ENCODE results near the gene JAK2. TPM values are rescaled to one million over a fixed set of nuclear protein-coding genes. Genes with fewer than 3 reads are reported as not detected.

Gene JAK2
- total and polyA plus RNA-seq, 10 of the 15 experiments (the other 5 are each of a cell fraction or from before 2014, with no cell fraction given): 4.1 to 22.9 (median 13.7) TPM

DNA sequence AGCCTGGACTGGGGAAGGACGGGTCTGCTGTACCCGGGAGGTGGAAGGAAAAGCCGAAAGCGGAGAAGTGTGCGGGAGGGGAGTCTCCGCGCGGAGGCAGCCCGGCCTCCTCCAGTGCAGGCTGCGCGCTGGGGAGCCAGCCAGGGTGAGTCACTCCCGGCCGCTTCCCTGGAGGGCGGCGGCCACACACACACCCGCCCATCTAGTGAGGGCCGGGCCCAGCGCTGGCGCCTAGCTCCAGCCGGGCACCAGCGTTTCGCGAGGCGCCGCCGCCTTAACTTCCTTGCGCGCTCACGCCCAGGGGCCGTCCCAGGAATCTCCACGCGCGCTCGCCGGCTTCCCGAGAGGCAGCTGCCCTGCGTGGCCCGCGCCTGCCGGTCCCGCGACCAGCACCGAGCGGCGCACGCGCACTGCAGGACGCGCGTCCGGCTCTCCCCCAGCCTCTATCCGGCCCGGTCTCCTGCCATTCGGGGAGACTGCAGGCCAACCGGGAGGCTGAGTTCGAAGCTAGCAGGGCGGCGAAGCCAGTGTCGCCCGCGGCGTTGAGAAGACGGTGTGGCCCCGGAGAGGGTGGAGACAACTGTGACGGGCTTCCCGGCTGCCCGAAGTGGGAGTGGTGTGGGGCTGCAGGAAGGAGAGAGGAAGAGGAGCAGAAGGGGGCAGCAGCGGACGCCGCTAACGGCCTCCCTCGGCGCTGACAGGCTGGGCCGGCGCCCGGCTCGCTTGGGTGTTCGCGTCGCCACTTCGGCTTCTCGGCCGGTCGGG, at the start of gene JAK2 (continued):
- TF ChIP-seq, protein P1, sequence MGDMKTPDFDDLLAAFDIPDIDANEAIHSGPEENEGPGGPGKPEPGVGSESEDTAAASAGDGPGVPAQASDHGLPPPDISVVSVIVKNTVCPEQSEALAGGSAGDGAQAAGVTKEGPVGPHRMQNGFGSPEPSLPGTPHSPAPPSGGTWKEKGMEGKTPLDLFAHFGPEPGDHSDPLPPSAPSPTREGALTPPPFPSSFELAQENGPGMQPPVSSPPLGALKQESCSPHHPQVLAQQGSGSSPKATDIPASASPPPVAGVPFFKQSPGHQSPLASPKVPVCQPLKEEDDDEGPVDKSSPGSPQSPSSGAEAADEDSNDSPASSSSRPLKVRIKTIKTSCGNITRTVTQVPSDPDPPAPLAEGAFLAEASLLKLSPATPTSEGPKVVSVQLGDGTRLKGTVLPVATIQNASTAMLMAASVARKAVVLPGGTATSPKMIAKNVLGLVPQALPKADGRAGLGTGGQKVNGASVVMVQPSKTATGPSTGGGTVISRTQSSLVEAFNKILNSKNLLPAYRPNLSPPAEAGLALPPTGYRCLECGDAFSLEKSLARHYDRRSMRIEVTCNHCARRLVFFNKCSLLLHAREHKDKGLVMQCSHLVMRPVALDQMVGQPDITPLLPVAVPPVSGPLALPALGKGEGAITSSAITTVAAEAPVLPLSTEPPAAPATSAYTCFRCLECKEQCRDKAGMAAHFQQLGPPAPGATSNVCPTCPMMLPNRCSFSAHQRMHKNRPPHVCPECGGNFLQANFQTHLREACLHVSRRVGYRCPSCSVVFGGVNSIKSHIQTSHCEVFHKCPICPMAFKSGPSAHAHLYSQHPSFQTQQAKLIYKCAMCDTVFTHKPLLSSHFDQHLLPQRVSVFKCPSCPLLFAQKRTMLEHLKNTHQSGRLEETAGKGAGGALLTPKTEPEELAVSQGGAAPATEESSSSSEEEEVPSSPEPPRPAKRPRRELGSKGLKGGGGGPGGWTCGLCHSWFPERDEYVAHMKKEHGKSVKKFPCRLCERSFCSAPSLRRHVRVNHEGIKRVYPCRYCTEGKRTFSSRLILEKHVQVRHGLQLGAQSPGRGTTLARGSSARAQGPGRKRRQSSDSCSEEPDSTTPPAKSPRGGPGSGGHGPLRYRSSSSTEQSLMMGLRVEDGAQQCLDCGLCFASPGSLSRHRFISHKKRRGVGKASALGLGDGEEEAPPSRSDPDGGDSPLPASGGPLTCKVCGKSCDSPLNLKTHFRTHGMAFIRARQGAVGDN (IDR thresholded peaks at IDR 0.05): peak; percentile 64
- TF ChIP-seq RELA (IDR thresholded peaks at IDR 0.05; ENCODE audit: borderline replicate concordance, partially characterized antibody): peak; percentile 34
- TF ChIP-seq NRF1 (conservative IDR thresholded peaks at IDR 0.05; ENCODE audit: low read depth, low read length): peak; percentile 54
- peak; percentile 75 for TF ChIP-seq DPF2 (IDR thresholded peaks at IDR 0.05)
- TF ChIP-seq, protein P2, sequence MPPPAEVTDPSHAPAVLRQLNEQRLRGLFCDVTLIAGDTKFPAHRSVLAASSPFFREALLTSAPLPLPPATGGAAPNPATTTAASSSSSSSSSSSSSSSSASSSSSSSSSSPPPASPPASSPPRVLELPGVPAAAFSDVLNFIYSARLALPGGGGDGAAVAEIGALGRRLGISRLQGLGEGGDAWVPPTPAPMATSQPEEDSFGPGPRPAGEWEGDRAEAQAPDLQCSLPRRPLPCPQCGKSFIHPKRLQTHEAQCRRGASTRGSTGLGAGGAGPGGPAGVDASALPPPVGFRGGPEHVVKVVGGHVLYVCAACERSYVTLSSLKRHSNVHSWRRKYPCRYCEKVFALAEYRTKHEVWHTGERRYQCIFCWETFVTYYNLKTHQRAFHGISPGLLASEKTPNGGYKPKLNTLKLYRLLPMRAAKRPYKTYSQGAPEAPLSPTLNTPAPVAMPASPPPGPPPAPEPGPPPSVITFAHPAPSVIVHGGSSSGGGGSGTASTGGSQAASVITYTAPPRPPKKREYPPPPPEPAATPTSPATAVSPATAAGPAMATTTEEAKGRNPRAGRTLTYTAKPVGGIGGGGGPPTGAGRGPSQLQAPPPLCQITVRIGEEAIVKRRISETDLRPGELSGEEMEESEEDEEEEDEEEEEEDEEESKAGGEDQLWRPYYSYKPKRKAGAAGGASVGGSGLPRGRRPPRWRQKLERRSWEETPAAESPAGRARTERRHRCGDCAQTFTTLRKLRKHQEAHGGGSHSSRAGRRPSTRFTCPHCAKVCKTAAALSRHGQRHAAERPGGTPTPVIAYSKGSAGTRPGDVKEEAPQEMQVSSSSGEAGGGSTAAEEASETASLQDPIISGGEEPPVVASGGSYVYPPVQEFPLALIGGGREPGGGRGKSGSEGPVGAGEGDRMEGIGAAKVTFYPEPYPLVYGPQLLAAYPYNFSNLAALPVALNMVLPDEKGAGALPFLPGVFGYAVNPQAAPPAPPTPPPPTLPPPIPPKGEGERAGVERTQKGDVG (CRISPR knock-in tag; IDR thresholded peaks at IDR 0.05): no peak
